ENCODE results near the gene GIN1. TPM values are rescaled to one million over a fixed set of nuclear protein-coding genes. Genes with fewer than 3 reads are reported as not detected.

The GIN1 gene
- total and polyA plus RNA-seq, 2 experiments from 2014 or later, result 5.8 to 9.6 TPM

DNA sequence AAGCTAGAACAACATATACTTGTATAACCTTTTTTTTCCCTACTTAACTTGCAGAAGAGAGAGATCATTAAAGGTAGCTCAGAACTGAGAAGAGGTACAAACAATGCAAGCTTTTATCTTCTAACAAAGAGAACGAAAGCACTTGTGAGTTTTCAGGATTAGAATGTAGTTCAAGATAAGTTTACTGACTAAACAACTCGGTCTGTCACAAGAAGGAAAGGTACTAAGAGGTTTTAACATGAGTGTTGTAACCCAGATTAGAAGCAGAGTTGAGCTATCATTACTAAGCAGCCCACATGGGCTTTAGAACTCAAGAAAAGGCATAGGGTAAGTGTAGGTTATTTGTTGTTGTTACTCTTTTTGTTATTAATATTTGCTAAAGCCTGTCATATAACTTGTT lies 25.2 kb downstream of the GIN1 start:
- Histone ChIP-seq H3K4me3 (no peak overlapping the region), H3K27ac (ENCODE audit: low read depth) (no peak overlapping the region), H3K9me2 (ENCODE audit: insufficient read depth) (no peaks in the 10 kb centered on the region), H3K79me2 (replicated peaks; ENCODE audit: insufficient read depth) (no peaks in the 10 kb centered on the region), H3K4me1 (ENCODE audit: insufficient read depth) (no peaks in the 10 kb centered on the region), H2AFZ (no peak overlapping the region), H3K36me3 (ENCODE audit: insufficient read depth) (no peaks in the 10 kb centered on the region), H3K27me3 (ENCODE audit: insufficient read depth) (no peaks in the 10 kb centered on the region), H3K4me2 (no peak overlapping the region), H4K20me1 (replicated peaks; ENCODE audit: insufficient read depth) (no peaks in the 10 kb centered on the region), H3F3A (replicated peaks; ENCODE audit: low read depth) (no peaks in the 10 kb centered on the region)
- DNase-seq (ENCODE audit: low spot score), result no peak
- ATAC-seq, result no peak
- no peaks in the 10 kb centered on the region for H3K9me3 Mint-ChIP-seq
- no peak for TF ChIP-seq JUNB (IDR thresholded peaks at IDR 0.05; ENCODE audit: unreplicated experiment)
- TF ChIP-seq, protein P1, sequence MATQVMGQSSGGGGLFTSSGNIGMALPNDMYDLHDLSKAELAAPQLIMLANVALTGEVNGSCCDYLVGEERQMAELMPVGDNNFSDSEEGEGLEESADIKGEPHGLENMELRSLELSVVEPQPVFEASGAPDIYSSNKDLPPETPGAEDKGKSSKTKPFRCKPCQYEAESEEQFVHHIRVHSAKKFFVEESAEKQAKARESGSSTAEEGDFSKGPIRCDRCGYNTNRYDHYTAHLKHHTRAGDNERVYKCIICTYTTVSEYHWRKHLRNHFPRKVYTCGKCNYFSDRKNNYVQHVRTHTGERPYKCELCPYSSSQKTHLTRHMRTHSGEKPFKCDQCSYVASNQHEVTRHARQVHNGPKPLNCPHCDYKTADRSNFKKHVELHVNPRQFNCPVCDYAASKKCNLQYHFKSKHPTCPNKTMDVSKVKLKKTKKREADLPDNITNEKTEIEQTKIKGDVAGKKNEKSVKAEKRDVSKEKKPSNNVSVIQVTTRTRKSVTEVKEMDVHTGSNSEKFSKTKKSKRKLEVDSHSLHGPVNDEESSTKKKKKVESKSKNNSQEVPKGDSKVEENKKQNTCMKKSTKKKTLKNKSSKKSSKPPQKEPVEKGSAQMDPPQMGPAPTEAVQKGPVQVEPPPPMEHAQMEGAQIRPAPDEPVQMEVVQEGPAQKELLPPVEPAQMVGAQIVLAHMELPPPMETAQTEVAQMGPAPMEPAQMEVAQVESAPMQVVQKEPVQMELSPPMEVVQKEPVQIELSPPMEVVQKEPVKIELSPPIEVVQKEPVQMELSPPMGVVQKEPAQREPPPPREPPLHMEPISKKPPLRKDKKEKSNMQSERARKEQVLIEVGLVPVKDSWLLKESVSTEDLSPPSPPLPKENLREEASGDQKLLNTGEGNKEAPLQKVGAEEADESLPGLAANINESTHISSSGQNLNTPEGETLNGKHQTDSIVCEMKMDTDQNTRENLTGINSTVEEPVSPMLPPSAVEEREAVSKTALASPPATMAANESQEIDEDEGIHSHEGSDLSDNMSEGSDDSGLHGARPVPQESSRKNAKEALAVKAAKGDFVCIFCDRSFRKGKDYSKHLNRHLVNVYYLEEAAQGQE (IDR thresholded peaks at IDR 0.05; ENCODE audit: unreplicated experiment), result no peak
- no peak for TF ChIP-seq EZH2phosphoT487 (IDR thresholded peaks at IDR 0.05; ENCODE audit: unreplicated experiment)
- no peak for TF ChIP-seq ZNF331 (CRISPR knock-in tag; IDR thresholded peaks at IDR 0.05; ENCODE audit: low read depth)
- TF ChIP-seq EZH2 (IDR thresholded peaks at IDR 0.05; ENCODE audit: low read depth, unreplicated experiment), result no peak
- no peak for TF ChIP-seq CREB1 (CRISPR knock-in tag; IDR thresholded peaks at IDR 0.05; ENCODE audit: low read depth)
- no peak for TF ChIP-seq NANOG (IDR thresholded peaks at IDR 0.05; ENCODE audit: borderline replicate concordance)
- TF ChIP-seq, protein P2, sequence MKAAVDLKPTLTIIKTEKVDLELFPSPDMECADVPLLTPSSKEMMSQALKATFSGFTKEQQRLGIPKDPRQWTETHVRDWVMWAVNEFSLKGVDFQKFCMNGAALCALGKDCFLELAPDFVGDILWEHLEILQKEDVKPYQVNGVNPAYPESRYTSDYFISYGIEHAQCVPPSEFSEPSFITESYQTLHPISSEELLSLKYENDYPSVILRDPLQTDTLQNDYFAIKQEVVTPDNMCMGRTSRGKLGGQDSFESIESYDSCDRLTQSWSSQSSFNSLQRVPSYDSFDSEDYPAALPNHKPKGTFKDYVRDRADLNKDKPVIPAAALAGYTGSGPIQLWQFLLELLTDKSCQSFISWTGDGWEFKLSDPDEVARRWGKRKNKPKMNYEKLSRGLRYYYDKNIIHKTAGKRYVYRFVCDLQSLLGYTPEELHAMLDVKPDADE (IDR thresholded peaks at IDR 0.05), result no peak
- TF ChIP-seq, protein P3, sequence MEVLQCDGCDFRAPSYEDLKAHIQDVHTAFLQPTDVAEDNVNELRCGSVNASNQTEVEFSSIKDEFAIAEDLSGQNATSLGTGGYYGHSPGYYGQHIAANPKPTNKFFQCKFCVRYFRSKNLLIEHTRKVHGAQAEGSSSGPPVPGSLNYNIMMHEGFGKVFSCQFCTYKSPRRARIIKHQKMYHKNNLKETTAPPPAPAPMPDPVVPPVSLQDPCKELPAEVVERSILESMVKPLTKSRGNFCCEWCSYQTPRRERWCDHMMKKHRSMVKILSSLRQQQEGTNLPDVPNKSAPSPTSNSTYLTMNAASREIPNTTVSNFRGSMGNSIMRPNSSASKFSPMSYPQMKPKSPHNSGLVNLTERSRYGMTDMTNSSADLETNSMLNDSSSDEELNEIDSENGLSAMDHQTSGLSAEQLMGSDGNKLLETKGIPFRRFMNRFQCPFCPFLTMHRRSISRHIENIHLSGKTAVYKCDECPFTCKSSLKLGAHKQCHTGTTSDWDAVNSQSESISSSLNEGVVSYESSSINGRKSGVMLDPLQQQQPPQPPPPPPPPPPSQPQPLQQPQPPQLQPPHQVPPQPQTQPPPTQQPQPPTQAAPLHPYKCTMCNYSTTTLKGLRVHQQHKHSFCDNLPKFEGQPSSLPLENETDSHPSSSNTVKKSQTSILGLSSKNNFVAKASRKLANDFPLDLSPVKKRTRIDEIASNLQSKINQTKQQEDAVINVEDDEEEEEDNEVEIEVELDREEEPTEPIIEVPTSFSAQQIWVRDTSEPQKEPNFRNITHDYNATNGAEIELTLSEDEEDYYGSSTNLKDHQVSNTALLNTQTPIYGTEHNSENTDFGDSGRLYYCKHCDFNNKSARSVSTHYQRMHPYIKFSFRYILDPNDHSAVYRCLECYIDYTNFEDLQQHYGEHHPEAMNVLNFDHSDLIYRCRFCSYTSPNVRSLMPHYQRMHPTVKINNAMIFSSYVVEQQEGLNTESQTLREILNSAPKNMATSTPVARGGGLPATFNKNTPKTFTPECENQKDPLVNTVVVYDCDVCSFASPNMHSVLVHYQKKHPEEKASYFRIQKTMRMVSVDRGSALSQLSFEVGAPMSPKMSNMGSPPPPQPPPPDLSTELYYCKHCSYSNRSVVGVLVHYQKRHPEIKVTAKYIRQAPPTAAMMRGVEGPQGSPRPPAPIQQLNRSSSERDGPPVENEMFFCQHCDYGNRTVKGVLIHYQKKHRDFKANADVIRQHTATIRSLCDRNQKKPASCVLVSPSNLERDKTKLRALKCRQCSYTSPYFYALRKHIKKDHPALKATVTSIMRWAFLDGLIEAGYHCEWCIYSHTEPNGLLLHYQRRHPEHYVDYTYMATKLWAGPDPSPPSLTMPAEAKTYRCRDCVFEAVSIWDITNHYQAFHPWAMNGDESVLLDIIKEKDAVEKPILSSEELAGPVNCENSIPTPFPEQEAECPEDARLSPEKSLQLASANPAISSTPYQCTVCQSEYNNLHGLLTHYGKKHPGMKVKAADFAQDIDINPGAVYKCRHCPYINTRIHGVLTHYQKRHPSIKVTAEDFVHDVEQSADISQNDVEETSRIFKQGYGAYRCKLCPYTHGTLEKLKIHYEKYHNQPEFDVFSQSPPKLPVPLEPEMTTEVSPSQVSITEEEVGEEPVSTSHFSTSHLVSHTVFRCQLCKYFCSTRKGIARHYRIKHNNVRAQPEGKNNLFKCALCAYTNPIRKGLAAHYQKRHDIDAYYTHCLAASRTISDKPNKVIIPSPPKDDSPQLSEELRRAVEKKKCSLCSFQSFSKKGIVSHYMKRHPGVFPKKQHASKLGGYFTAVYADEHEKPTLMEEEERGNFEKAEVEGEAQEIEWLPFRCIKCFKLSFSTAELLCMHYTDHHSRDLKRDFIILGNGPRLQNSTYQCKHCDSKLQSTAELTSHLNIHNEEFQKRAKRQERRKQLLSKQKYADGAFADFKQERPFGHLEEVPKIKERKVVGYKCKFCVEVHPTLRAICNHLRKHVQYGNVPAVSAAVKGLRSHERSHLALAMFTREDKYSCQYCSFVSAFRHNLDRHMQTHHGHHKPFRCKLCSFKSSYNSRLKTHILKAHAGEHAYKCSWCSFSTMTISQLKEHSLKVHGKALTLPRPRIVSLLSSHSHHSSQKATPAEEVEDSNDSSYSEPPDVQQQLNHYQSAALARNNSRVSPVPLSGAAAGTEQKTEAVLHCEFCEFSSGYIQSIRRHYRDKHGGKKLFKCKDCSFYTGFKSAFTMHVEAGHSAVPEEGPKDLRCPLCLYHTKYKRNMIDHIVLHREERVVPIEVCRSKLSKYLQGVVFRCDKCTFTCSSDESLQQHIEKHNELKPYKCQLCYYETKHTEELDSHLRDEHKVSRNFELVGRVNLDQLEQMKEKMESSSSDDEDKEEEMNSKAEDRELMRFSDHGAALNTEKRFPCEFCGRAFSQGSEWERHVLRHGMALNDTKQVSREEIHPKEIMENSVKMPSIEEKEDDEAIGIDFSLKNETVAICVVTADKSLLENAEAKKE (CRISPR knock-in tag; IDR thresholded peaks at IDR 0.05), result no peak
- TF ChIP-seq POLR2AphosphoS5 (IDR thresholded peaks at IDR 0.05; ENCODE audit: low read depth), result no peak
- no peak for TF ChIP-seq STAT1 (IDR thresholded peaks at IDR 0.05; ENCODE audit: unreplicated experiment)
- TF ChIP-seq, protein P4, sequence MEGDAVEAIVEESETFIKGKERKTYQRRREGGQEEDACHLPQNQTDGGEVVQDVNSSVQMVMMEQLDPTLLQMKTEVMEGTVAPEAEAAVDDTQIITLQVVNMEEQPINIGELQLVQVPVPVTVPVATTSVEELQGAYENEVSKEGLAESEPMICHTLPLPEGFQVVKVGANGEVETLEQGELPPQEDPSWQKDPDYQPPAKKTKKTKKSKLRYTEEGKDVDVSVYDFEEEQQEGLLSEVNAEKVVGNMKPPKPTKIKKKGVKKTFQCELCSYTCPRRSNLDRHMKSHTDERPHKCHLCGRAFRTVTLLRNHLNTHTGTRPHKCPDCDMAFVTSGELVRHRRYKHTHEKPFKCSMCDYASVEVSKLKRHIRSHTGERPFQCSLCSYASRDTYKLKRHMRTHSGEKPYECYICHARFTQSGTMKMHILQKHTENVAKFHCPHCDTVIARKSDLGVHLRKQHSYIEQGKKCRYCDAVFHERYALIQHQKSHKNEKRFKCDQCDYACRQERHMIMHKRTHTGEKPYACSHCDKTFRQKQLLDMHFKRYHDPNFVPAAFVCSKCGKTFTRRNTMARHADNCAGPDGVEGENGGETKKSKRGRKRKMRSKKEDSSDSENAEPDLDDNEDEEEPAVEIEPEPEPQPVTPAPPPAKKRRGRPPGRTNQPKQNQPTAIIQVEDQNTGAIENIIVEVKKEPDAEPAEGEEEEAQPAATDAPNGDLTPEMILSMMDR (conservative IDR thresholded peaks at IDR 0.05; ENCODE audit: low read depth in 2 of 2), result no peak
- TF ChIP-seq ZNF114 (CRISPR knock-in tag; IDR thresholded peaks at IDR 0.05), result no peak
- no peaks in the 10 kb centered on the region for H3K4me1 Mint-ChIP-seq
- H3K36me3 Mint-ChIP-seq (ENCODE audit: low read depth), result peaks cover 3% of the 10 kb centered on the region; the same call in 1 of the 3 replicates
- H3K27me3 Mint-ChIP-seq (ENCODE audit: insufficient read depth, low read depth, poor library complexity), result peaks cover 2% of the 10 kb centered on the region
- no peak overlapping the region for H3K4me3 Mint-ChIP-seq
- H3K27ac Mint-ChIP-seq, result no peak overlapping the region
